NCI-H146 (cell line): Measurements from ENCODE around the gene NUDT3.
A peak's percentile ranks its signal among the peaks of the same experiment; 100 is the strongest.
"Not testable (repeated sequence)": the region's sequence is repeated elsewhere in the genome, so short reads cannot be mapped to it uniquely, and the experiment has no call there.

Source experiments
- DNase-seq: peaks from one replicate; lab custom pipeline; 2025; lab: John Stamatoyannopoulos, UW

The NUDT3 gene

DNA sequence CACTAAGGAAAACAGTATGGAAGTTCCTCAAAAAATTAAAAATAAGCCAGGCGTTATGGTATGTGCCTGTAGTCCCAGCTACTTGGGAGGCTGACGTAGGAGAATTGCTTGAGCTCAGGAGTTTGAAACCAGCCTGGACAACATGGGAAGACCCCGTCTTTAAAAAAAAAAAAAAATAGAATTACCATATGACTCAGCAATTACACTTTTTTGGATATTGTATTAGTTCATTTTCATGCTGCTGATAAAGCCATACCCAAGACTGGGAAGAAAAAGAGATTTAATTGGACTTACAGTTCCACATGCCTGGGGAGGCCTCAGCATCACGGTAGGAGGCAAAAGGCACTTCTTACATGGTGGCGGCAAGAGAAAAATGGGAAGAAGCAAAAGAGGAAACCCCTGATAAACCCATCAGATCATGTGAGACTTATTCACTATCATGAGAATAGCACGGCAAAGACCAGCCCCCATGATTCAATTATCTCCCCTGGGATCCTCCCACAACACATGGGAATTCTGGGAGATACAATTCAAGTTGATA lies 132.9 kb downstream of the NUDT3 start:
- no peak for DNase-seq

DNA sequence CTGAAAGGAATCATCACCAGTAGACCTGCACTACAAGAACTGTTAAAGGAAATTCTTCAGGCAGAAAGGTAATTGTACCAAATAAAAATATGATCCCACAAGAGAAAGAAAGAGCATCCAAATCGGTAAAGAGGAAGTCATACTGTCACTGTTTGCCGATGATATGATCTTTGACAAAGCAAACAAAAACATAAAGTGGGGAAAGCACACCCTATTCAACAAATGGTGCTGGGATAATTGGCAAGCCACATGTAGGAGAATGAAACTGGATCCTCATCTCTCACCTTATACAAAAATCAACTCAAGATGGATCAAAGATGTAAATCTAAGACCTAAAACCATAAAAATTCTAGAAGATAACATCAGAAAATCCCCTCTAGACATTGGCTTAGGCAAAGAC lies 140.1 kb downstream of the NUDT3 start:
- peak; percentile 62 for DNase-seq

DNA sequence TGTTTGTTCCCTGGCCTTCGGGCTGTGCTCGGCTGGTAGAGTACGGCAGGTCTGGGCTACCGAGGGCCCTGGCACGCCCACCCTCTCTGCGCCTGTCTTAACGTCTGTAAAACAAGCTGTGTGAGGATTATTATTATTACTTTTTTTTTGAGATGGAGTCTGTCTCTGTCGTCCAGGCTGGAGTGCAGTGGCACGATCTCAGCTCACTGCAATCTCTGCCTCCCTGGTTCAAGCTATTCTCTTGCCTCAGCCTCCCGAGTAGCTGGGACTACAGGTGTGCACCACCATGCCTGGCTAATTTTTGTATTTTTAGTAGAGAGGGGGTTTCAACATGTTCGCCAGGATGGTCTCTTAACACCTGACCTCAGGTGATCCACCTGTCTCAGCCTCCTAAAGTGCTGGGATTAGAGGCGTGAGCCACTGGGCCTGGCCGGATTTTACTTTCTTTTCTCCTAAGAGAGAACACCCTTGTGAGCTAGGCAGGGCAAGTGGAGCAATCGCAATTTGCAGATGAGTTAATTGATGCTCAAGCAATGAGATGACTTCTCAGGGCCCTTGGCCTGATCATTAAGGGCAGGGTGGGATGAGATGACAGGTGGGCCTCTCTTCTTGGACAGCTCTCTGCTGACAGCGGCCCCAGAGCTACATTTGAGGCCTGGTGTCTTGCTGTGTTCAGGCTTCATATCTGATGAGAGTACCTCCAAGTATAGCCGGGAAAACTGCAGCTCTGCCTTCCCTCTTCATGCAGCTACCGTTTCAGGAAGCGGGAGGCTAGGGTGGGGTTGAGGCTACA lies 142.8 kb downstream of the NUDT3 start:
- DNase-seq = peak; percentile 57

DNA sequence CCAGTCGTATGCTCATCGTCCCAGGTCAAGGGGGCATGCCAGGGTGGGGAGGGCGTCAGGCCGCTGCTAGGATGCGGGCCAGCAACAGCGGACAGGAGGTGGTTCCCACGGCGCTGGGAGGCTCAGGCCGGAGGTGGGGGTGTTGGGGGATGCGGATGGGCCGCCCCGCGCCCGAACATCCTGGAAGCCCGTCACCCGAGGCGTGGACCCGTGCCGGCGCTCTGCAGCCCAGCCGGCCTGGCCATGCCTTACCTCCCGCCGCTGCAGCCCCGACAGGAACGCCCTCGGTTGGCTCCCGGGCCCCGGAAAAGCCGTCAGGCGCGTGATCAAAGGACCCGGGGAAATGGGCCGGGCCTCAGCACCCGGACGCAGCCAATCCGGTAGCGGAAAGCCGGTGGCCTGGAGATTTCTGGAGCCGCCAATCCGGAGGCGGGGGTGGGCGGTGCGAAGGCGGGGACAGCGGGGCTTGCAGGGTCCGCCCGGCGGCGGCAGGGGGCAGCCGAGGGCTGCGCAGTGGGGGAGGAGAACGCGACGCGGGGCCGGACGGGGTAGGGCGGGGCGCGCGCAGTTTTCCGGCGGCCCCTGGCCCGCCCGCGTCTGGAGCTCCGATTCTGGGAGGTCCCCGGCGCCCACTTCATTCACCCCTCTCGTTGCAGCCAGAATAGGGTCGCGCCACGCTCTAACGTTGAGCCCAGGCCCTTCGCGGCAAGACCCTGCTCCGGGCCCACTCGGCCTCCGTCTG lies 143.6 kb downstream of the NUDT3 start, which contains the start of gene SMIM29:
Gene SMIM29 (minus strand): TSS at position 280 of the 742 bp plus-strand sequence. CDS start 1,215 bp downstream, outside the sequence.
- DNase-seq = peak; percentile 94

DNA sequence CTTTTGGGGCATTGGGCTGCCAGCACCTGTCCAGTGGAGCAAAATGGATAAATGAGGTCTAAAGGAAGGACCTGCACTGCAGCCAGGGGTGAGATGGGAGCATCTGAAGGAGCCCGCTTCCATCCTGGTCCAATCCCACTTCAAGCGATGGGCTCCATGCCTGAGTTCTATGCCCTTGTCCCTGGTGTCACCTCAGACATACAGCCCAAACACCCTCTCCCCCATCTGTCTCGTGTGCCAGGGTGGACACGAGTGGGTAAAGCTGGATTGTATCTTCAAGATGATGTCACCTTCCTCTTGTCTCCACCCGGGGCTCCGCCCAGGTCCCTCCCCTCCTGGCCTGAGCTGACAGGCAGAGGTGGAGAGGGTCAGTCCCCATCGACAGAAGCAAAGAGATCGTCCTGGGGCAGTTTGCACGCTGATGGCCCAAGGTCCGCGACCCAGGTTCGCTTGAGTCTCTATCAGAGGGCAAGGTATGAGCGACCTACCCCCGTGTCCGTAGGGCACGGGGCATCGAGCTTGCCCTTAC lies 144.2 kb downstream of the NUDT3 start:
- peak; percentile 34 for DNase-seq

DNA sequence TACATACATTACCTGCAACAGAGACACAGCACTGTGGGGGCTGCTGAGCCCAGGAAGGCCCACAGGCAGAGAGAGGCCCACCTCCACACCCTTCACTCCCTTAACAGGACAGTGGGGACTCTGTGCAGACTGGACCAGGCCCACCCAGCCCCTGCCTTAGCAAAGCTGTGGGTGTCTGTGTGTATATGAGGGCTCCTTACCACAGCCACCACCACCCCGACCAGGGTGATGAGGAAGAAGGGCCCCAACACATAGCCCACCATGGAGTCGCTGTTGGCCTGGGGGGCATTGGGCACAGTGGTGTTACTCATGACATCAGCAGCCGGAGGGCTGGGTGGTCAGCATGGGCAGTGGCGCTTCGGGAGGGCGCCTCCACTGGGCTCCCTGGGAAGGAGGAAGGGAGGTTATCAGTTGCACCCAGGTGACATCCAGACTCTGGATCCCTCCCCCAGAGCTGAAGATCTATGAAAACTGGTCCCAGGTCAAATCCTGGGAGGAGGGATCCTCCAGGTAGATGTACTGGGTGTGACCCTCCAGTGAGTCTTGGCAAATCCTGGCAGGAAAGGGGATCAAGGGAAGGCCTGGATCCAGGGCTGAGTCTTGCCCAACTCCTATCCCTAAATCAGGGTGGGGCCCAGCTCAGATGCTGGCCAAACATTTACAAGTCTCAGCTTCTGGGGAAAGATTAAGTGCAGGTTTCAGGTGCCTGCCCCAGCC lies 144.8 kb downstream of the NUDT3 start:
- no peak for DNase-seq

DNA sequence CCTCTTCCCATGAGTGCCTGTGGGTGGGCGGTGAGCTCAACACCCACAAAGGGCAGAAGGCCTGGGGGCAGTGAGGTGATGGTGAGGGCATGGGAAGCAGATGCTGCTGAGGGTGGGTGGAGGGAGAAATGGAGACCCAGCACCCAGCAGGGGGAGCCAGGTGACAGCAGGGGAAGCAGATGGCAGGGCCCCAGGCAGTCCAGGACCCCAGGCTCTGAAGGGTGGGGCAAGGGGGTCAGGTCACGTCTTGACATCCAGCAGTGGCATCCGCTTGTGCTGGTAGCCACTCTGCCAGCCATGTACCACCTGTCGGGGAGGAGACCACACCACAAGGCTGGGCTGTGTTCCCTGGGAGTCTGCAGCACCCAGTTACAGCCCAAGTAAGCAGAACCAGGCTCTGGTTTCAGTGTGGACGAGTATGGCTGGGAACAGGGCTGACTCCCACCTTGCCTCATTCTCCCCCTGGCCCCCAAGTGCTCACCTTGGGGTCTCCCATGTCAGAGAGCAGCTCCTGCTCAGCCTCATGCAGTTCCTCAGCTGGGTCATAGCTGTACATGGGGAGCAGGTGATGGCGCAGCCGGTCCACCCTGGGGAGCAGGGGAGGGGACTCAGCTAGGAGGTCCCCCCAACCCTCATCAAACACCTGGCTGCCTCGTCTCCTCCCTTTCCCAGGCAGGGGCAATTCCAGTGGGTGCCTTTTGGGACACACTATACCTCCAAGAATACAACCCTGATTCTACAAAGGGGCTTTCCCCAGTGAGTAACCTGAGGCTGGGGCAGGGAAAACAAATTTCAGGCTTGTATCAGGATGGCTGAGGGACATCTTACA lies 145.7 kb downstream of the NUDT3 start:
- peak; percentile 72 for DNase-seq

DNA sequence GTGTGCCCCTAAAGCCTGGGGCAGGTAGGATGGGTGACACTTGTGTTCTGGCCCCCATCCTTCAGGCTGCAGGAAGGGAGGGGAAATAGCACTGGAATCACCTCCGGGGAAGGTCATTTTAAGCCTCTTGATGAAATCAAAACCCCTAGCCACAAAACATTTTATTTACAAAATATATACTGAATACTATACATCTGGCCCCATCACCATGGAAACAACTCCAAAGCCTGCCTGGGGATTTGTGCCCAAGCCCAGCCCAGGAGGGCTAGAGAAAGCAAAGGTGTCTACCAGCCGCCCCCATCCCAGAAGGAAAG lies 146.3 kb downstream of the NUDT3 start:
- DNase-seq = no peak

DNA sequence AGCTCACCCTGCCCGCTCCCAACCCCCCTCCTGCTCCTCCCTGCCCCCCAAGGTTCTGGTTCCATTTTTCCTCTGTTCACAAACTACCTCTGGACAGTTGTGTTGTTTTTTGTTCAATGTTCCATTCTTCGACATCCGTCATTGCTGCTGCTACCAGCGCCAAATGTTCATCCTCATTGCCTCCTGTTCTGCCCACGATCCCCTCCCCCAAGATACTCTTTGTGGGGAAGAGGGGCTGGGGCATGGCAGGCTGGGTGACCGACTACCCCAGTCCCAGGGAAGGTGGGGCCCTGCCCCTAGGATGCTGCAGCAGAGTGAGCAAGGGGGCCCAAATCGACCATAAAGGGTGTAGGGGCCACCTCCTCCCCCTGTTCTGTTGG lies 146.7 kb downstream of the NUDT3 start:
- not testable (repeated sequence) for DNase-seq

DNA sequence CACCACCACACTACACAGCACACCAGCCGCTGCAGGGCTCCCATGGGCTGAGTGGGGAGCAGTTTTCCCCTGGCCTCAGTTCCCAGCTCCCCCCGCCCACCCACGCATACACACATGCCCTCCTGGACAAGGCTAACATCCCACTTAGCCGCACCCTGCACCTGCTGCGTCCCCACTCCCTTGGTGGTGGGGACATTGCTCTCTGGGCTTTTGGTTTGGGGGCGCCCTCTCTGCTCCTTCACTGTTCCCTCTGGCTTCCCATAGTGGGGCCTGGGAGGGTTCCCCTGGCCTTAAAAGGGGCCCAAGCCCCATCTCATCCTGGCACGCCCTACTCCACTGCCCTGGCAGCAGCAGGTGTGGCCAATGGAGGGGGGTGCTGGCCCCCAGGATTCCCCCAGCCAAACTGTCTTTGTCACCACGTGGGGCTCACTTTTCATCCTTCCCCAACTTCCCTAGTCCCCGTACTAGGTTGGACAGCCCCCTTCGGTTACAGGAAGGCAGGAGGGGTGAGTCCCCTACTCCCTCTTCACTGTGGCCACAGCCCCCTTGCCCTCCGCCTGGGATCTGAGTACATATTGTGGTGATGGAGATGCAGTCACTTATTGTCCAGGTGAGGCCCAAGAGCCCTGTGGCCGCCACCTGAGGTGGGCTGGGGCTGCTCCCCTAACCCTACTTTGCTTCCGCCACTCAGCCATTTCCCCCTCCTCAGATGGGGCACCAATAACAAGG lies 147.3 kb downstream of the NUDT3 start:
- not testable (repeated sequence) for DNase-seq

DNA sequence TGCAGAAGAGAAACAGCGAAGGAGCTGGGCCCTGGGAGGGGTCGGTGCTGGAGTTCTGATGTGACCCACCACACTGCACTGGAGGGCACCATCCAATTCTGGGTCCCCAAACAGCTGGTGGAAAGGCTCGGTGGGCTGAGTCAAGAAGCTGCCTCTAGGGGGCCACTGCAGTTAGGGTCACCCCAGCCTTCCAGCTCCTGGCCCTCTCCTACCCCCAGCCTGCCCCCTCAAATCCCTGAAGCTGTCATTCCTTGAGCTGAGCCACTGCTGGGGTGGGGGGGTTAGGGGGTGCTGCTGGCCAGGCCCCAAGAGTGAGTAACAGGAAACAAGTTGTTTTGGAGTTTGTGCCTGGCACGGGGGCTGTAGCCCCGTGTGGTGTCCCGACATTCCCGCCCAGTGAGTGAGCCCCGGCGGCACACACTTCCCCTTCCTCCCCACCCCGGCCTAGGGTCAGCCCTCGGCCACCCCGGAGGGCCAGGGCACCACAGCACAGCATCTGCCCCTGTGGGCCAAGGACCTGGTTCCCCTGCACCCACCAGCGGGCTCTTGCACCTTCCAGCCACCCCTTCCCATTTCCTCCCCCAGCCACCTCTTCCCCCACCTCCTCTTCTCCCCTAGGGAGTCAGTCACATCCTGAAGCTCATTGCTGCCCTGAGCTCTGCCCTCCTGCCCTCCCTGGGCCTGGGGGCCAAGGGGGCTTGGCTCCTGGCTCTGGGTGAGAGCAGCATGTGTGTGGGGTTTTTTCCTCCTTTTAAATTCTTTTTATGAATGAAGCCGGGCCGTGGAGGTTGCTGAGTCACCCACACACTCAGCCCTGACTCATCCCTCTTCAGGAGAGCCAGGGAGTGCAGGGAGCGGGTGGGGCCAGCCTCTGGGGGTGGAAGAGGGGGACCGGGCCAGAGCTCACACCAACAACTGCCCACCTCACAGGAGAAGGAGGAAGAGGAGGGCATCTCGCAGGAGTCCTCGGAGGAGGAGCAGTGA lies 148.3 kb downstream of the NUDT3 start:
- DNase-seq = no peak

DNA sequence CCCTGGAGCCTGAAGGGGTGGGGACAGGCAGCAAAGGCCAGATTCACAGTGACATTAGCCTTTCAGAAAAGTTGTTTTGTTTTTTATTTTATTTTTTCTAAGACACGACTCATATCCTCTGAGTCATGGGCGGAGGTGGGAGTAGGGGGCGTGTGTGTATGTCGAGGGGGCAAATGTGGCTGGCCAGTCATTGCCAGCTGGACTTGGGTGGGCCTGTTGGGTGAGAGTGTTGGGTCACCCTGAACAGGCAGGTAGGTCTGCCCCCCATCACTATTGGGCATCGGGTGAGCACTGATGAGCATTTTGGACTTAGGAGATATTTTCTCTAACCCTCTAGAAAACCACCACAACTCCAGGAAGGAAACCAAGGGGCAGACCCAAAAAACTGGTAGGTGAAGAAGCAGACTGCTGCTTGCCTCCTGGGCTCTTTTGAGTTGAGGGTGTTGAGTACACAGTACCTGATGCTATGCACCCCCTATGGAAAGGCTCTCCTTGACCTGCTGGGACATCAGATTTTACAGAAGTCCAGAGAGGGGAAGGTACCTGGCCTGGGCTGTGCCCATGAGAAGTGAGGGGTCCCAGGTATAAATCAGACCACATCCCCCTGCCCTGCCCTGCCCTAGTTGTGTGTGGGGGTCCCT lies 149.2 kb downstream of the NUDT3 start:
- no peak for DNase-seq

DNA sequence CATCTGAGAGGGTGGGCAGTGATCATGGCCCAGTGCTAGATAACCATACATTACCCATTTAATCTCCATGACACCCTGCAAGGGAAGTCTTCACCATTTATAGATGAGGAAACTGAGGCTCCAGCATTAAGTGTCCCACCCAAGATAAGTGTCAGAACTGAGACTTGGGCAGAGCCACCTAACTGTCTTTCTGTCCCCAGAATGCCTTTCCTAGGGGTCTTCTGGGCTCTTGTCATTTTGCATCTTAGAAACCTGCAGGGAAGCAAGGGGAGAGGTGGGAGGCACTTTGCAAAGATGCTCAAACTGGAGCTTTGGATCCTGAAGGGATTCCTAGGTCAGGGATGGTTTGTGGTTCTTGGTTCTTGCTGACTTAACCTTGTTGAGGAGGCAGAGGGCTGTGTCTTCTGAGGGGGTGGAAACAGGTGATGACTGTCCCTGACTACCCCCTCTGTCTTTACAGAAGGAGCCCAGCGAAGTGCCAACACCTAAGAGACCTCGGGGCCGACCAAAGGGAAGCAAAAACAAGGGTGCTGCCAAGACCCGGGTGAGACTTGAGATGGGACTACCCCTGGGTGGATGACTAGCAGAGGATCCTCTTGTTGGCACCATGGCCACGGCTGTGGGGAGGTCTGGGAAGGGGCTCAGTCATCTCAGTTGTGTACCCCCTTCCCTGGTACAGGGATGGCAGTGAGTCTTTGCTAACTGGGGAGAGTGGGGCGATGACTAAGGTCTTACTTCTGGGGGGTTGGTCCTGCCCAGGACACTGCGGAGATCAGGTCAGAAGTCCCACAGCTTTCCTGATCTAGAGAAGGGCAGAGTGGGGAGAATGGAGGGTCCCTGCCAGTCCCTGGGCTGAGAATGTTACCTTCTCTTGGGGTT lies 150.0 kb downstream of the NUDT3 start:
- DNase-seq = no peak

DNA sequence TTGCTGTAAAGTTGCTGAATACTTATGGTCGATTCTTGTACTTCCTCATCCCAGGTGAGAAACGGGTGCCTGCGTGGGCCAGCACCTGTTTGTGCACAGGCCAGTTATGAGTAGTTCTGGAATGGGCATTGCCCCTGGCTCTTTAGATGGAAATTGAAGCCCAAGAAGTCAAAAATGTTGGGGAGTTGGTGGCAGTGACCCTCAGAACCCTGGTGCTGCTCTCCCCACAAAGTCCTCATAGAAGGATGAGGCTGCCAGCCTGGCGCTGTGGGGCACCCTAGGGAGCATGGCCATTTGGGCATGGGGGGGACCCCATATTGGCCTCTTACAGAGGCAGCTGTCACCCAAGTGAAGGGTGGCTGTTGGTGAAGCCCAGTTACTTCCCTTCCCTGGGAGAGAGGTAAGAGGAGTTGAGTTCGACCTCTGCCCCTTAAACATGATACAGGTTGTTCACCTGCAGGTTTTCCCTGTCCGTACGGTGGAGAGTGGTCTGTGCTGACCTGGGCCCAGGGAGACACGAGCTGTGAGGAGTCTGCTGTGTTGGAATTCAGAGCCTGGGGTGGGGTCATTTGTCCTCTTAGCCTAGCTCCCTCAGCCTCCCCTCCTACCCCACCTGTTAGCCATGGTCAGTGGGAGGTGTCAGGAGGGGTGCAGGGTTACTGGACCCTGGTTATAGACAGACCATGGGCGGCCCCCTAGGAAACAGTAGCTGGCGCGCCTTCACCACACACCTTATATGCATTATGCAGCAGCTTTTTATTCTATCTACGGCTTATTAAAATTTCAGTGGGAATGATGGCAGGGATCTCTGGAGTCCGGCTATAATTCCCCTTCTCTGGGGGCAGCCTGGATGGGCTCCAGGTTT lies 150.9 kb downstream of the NUDT3 start:
- DNase-seq = no peak

DNA sequence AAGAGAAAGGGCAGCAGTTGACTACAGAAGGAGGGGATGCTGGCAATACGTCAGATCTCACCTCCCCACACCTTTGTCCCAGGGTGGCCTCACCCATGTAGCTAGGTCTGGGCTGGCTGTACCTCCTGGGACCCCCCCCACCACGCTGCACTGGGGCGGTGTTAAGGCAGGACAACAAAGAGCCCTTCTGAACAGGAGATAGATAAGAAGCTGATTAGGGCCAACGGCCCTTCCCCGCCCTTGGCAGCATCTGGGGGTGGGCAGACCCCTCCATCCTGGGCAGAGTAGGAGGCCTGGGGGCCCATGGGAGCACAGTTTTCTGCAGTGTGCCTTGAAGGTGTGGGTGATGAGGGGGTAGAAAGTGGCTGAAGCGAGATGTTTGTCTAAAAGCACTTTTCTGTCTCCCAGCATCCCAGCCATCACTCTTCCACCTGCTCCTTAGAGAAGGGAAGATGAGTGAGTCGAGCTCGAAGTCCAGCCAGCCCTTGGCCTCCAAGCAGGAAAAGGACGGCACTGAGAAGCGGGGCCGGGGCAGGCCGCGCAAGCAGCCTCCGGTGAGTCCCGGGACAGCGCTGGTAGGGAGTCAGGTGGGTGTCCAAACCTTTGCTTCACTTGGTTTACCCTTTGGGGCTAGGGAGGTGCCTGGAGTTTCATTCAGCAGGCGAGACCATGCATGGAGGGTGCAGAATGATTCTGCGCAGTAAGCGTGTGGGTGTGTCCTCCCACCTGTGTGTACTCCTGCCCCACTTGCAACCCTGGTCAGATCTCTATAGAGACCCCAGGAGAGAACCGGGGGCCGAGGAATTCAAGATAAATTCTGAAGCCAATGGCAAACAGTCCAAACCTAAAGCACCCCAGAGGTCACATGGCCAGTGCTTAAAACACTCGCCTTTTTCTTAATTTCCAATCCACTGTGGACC lies 151.9 kb downstream of the NUDT3 start:
- no peak for DNase-seq

DNA sequence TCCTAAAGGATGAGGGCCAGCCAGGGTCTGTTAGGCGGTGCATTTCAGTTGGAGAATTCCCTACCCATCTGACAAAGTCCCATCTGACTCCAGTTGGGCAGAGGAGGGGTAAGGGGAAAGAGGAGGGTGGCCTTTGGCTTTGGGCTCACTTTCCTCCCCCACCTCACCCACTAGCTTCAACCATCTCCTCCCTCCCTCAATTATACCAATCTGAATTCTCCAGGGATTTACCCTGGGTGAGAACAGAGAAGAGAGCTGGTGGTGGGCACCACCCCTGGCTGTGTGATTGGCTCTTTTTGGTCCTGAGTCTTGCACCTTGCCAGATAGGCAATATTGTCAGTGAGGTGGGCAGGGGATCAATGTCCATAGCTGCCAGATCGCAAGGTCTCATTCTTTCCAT lies 152.6 kb downstream of the NUDT3 start:
- DNase-seq = no peak
